HG03196 (cell line): ENCODE data around the gene TMEM203.
"Not testable (repeated sequence)": the region's sequence is repeated elsewhere in the genome, so short reads cannot be mapped to it uniquely, and the experiment has no call there.

Source experiments
- ATAC-seq: cut with Tn5 transposase; IDR thresholded peaks from one replicate; pipeline ENCODE4 v1.9.1; 2021; ENCODE audit not compliant: unreplicated experiment

TMEM203 gene, protein sequence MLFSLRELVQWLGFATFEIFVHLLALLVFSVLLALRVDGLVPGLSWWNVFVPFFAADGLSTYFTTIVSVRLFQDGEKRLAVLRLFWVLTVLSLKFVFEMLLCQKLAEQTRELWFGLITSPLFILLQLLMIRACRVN

DNA sequence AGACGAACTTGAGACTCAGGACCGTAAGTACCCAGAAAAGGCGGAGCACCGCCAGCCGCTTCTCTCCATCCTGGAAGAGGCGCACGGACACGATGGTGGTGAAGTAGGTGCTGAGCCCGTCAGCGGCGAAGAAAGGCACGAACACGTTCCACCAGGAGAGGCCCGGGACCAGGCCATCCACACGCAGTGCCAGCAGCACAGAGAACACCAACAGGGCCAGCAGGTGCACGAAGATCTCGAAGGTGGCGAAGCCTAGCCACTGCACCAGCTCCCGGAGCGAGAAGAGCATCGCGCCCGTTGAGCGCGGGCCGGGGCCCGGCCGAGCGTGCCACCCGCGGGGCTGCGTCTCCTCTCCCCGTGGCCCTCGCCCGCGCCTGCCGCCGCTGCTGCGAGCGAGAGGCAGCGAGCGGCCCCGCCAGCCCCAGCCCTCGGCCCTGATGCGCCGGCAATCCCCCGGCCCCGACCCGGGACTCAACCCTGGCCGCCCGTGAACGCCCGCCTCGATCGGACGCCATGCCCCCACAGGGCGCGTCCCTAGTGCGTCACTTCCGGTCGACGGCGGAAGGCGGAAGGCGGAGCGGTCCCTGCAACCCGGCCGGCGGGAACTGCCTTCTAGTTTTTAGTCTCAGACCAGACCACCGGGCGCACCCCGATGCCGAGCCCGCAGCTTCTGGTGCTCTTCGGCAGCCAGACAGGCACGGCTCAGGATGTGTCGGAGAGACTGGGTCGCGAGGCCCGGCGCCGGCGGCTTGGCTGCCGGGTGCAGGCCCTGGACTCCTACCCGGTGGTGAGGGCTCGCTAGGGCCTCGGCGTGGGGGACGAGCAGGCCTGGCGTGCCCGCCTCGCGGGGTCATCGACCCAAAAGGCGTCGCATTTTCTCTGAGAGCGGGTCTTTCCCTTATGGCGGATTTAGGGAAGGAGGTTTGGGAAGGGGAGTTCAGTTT is at the start of gene TMEM203, which contains the start of gene NDOR1:
Gene TMEM203 (minus strand): TSS at position 523 of the 944 bp plus-strand sequence. CDS start 234 bp downstream, at position 289.
Gene NDOR1 (plus strand): TSS at position 575 of the 944 bp plus-strand sequence. CDS start 78 bp downstream, at position 653.
- peak; percentile 40 for ATAC-seq

DNA sequence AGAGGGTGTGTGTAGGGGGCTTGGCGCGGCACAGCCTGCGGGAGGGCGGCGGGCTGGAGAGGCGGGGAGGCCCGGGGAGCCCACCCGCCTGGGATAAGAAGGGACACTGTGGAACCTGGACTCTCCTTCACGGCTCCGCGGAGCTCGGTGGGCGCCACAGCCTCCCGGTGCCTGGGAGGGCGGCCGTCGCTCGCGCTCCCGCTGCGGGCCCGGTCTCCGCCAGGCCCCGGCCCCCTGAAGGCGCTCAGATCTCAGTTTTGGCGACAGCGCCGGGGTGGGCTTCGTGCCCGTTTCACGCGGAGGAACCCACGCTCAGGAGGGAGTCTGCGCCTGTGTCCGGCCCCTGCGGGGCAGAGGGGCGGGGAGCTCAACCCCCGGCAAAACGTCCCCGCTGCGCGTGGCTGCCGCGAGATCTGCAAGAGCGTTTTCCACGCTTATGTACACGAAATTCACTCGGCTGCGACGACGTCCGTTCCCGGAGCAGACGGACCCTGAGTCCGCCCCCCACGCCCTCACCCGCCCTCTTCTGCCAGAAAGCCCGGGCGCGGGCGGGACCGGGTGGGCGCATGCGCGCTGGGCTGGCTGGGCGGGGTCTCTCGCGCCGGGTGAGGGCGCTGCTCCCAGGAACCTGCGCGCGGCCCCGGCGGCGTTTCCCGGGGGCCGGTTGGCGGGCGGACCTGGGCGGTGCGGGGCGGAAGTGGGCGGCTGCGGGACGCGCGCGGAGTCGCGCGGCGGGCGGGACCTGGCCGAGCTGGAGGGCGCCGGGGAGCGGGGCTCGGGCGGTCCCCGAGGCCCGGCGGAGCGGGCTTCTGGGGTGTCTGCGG is 49.4 kb upstream of the TMEM203 start, which contains the start of gene NELFB:
Gene NELFB (plus strand): TSS at position 704 of the 824 bp plus-strand sequence.
- peak; percentile 71 for ATAC-seq

DNA sequence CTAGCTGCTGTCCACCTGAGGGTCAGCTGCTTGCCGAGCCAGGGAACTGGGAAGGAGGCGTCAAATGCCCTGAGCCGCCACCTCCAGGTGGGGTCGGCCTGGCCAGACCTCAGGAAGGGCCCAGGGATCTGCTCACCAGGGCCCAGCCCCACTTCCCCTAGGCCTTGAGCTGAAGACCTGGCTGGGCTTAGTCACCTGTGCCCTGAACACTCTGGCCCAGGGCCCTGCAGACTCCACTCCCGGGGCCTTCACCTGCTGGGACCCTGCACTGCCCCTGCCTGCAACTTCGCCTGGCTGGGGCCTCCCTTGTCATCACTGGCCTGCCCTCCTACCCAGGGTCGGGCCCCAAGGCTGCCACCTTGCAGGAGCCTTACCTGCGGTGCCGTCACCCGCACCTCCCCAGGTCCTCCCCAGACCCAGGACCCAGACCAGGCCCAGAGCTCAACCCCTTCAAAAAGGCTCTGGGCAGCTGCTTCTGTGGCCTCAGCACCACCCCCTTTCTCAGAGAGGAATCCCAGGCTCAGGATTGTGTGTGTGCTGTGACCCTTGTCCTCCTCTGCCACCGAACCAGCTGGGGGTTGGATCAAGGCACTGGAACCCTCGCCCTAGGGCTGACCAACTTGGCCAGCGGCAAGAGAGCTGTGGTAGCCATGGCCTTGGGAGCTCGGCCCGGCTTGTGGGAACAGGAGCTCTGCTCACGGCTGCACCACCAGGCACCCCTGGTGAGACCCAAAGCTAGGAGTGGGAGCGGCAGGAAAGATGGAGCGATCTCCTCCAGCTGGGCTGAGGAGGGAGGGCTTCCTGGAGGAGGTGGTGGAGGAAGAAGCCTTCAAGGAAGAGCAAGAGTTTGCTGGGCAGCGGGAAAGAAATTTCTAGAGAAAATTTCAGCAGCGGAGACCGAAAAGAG is 48.5 kb upstream of the TMEM203 start:
- no peak for ATAC-seq

DNA sequence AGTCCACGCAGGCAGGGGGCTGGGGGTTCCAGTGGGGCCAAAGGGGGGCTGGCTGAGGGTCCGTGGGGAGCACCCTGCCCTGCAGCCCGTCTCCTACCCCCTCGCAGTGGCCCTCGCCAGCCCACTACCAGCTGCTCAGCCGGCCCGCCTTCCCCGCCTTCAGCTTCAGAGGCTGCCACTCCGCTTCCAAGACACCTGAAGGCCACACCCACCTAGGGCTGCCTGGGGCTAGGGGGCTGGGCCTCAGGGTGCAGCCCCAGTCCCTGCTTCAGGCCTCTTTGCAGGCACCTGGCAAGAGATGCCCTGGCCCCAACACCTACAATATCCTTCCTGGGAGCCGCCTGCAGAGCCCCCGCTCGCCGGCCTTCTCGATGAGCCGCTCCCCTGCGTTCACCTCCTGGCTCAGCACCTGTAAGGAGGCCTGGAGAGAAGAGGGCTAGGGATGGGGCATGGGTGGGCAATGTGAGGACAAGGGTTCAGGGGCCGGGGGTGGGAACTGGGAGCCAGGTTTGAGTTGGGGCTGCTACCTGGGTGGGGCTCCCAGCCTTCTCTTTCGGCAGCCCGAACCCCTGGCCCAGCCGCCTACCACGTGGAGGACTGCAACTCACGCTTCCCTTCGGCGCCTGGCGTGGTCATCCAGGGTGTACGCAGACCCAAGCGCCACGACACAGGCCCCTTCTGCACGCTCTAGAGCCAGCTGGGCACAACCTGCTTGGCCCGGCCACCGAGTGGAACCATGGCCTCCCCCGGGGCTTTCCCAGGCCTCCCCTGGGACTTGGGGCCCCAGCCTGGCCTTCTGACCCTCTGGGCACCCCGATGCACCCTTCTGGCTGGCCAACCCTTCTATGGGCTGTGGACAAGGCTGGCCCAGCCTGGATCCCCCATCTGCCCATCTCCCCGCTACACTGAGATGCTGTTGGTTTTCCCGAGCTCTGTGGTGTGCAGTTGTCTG is 47.4 kb upstream of the TMEM203 start:
- no peak for ATAC-seq

DNA sequence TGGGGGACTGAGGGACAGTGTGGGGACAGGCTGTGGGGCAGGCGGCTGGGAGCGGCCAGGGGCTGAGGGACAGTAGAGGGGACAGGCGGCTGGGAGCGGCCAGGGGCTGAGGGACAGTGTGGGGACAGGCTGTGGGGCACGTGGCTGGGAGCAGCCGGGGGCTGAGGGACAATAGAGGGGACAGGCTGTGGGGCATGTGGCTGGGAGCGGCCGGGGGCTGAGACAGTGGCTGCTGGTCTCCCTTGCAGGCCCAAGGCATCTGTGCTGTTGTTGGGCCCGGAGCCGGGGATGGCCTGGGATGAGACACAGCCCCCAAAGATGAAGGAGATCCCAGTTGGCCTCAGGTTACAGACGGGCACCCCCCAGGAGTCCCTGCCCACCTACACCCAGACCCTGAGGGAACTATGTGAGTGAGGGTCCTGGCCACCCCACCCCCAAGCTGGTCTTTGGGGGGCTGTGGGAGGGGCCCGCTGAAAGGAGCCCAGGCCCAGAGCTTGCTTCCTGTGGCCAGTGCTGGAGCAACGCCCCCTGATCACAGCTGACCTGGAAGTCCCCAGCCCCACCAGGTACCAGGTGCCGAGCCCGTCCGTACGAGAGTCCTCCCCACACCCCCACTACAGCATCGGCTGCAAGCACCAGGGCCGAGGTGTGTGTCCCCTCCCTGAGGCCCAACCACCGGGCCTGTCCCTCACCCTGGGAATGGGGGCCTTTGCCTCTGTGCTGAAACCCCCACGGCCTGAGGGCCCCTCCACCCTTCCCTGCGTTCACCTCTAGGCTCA is 46.2 kb upstream of the TMEM203 start:
- no peak for ATAC-seq

DNA sequence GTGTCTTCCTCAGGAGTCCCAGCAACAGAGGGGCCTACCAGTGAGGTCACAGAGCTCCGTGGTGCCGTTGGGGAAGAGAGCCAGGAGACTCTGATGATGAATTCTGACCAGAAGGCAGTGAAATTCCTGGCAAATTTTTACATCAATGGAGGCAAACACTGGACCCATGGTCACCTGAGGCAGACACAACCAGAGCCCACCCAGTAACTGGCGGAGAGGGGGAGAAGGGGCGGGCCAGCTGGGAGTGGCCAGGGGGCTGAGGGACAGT is 45.7 kb upstream of the TMEM203 start, which contains the start of gene STPG3:
Gene STPG3 (plus strand): TSS at position 93 of the 268 bp plus-strand sequence. CDS start 1 bp downstream, at position 94.
- ATAC-seq: no peak

DNA sequence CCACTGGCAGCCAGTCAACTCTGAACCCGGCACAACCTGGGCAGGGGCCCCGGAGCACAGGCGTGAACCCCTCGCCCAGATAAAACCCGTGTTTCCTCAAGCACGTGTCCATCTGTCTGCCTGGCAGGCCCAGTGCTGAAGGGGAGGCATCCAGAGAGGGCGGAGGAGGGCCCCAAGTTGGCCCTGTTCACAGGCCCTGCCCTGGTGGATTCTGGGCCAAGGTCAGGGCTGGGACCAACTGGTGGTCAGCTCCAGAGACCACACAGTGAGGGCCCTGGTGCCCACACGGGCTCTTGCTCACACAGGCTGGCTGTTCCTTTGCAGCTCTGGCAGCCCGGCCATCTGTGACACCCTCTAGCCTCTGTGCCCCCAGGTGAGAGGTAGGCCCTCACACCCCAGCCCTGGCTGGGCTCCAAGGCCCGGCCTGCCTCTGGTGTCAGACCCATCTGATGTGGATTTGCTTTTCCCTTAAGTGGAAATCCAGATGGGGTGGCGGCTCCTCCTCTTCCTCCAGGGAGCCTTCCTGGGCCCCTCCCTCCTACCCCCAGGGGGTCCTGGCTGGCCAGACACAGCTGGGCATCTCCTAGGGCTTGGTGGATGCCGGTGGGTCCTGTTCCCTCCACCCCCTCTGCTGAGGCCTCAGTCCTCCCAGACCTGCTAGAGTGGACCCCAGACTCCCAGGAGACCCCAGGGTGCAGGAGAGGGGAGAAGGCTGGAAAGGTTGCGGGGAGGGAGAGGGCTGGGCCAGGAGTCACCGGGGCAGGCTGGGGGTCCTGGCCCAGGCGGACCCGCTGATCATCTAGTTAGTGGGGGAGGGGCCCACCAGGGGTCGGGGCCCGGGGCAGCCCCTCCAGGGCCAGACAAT is 45.1 kb upstream of the TMEM203 start:
- ATAC-seq: no peak

DNA sequence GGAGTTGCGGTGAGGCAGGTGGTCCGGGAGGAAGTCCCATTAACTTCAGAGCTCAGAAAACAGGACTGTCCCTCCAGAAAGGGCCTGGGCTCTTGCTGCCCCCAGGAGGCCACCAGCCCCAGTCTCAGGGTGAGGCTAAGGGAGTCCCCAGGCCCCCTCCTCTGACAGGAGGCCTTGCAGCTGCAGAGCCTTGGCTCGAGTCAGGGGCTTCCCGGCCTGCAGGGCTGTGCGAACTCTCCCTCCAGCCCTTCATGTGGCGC is 42.4 kb upstream of the TMEM203 start:
- no peak for ATAC-seq

DNA sequence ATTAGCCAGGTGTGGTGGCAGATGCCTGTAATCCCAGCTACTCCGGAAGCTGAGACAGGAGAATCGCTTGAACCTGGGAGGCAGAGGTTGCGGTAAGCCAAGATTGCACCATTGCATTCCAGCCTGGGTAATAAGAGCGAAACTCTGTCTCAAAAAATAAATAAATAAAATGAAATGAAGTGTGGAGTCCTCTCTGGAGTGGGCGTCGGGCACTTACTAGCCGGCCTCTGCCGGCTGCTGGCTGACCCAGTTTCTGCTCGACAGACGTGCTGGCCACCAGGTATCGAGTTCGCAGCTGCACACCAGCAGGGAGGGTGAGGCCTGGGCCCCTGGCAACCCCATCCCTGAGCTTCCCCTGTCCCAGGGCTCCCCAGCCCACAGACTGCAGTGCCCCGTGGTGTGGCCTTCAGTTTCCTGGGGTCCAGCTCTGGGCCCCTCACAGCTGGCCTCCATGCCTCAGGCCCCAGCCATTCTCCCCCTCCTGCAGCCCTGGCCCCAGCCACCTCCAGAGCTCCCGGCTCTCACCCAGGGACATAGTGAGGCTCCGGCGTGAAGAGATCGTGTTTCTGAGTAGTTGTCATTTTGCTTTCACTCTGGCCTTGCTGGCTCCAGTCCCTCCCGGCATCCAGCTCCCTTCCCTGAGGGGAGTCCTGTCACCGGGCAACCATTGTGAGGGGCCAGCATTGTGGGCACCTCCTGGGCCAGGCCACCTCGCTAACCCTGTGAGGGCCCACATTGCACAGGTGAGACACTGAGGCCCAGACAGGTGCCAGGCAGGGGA is 41.9 kb upstream of the TMEM203 start:
- ATAC-seq: no peak

DNA sequence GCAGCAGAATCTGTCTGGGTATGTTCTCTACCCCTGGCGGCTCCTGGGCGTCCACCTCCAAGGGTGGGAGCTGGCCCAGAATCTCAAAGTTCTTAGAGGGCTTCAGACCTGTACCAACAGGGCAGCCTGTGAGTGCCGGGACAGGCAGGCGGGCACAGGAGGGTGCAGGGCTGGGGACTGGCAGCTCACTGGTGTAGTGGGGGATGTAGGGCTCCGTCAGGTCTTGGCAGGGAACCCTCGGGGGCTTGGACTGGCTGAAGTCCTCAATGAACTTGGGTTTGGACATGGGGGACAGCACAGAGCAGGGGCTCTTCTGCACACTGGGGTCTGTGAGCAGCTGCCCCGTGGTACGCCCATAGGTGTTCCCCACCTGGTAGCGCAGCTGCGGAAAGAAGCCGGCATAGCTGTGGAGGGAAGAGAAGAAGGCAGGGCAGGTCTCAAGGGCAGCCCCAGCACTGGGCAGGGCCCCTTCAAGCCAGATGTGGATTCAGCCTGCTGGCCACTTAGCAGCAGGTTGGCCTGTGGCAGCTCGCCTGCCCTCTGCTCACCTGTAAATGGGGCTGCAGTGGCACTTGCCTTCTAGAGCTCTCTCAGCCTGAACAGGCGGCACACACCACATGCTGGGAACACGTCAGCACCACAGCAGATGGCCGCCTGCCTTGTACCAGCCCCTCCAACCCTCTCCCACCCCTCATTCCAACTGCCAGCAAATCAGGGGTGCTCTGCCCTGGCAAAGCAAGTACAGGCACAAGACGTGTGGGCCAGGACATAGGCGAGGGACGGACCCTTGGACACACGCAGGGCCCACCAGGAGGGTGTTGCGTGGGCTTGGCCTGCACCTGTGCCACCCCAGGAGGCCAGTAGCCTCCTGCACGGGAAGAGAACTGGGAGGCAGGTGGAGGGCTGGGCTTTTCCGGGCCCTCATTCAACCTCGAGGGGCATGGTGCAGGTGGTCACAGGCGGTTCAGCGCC is 40.3 kb upstream of the TMEM203 start:
- no peak for ATAC-seq

DNA sequence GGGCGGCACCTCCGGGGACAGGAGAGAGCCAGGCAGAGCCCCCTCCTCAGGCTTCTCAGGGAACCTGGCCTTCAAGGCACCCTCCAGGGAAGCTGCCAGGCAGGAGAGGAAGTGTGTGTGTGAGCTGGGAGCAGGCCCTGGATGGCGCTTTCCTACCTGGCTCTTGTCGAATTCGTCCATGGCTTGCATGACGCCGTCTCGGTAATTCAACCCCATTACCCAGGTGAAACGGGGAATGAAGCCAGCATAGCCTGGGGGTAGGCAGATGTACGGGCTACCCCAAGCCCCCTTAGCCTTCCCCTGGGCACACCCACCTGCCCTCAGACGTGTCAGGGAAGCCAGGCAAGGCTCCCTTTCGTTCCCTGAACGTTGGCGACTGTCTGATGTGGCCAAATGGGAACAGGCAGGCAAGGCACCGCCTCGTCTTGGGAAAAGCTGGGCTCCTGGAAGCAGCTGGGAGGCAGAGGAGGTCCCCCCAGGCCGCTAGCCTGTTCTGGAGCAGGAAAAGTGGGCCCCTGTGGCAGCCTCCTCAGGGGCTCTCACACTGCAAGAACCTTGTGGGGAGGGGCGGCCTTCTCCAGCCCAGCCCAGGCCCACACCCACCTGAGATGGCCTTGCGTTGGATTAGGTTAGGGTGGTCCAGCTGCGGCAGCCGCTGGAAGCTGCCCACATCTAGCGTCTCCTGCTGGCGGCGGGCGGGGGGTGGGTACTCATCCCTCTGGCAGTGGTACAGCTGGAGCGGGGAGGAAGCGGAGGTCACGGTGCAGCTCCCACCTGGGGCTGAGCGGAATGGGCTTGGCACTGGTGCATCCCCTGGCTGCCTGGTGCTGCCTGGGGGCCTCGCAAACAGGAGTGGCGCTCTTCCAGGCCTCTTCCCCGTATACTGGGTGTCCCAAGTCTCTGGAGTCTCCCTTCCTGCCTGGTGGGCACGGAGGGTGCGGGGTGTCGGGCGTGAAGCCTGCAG is 39.3 kb upstream of the TMEM203 start:
- ATAC-seq: no peak

DNA sequence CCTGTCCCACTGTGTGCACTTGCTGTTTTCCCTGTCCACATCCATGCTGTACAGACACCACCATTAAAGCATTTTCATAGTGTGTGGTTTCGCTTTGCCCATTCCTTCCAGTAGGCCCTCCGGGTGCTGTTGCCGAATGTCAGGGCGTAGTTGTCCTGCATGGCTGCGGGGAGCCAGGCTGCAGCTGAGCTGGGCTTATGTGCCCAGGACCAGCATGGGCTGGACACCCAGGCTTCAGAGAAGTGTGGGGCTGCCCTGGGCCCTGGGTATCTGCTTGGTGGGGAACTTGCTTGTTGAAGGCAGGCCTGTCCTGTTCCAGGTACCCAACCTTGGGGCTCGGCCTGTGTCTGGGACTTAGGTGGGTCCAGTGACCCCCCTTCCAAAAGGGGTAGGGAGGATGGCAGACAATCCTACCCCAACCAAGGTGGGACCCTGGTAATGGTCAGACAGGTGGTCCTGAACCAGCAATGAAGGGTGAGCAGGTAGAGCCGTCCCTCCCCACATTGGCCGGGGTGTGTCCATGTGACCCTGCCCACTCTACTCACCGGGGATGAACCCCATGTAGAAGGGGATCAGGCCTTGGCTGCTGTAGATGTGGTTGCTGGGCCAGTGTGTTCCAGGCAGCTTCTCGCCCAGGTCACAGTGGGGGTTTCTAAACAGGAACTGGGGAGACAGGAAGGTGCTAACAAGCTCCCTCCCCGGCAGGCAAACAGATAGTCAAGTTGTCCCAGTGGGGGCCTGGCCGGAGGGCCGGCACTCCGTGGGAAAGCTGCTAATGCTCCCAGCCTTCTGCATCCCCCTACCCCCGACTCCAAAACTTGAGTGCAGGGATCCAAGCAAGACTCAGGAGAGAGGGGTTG is 38.4 kb upstream of the TMEM203 start:
- no peak for ATAC-seq

DNA sequence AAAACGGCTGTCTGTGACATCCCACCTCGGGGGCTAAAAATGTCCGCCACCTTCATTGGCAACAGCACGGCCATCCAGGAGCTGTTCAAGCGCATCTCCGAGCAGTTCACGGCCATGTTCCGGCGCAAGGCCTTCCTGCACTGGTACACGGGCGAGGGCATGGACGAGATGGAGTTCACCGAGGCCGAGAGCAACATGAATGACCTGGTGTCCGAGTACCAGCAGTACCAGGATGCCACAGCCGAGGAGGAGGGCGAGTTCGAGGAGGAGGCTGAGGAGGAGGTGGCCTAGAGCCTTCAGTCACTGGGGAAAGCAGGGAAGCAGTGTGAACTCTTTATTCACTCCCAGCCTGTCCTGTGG is 37.8 kb upstream of the TMEM203 start:
- not testable (repeated sequence) for ATAC-seq
